Measurements from ENCODE around the gene NUCKS1. TPM values are rescaled to one million over a fixed set of nuclear protein-coding genes. Genes with fewer than 3 reads are reported as not detected.
A peak's percentile ranks its signal among the peaks of the same experiment; 100 is the strongest.

The NUCKS1 gene
- total RNA-seq, 5 donors from 2014 or later (not counting 1 experiment from before 2014, with no cell fraction given), result 84.0 to 101 (median 94.6) TPM

DNA sequence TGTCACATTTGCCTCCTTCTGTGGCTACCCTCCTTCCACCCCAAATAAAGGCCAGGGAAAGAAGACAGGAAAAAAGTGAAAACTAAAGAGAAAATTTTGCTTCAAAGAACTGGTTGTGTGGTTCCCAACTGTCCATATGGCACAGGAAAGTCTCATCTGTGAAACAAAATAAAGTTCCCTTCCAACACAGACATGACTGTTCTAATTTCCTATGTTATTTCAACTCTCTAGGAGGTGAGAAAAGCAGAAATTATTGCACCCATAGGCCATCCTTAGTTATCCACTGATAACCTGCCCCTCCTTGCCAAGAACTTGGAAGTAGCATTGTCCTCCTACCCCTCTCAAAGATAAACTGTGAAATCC lies 33.4 kb upstream of the NUCKS1 start:
- peaks cover 6 to 12% (median 9%) of the 10 kb centered on the region in 3 donors for H3K4me1 Mint-ChIP-seq
- no peak overlapping the region for H3K27ac Mint-ChIP-seq
- H3K9me3 Mint-ChIP-seq, result no peaks in the 10 kb centered on the region
- Histone ChIP-seq H3K27ac (ENCODE audit: low read length) (no peak overlapping the region), H3K9me3 (no peaks in the 10 kb centered on the region), H3K36me3 (ENCODE audit: control insufficient read depth in 2 of 2, extremely low read depth in 1 of 2, insufficient read depth in 1 of 2, low read length in 1 of 2) (no peaks in the 10 kb centered on the region), H3K4me3 (ENCODE audit: control insufficient read depth in 1 of 2, extremely low read depth in 1 of 2, low read length in 1 of 2) (no peak overlapping the region), H3K4me1 (ENCODE audit: control insufficient read depth in 1 of 2, extremely low read depth in 1 of 2, insufficient read depth in 2 of 2, low read length in 2 of 2) (peaks cover 0 to 3% of the 10 kb centered on the region in 2 experiments), H3K27me3 (replicated peaks in 1 of 2; ENCODE audit: control insufficient read depth in 2 of 2, extremely low read depth in 1 of 2, insufficient read depth in 2 of 2, low read length in 1 of 2) (peaks cover 0 to 3% of the 10 kb centered on the region in 2 experiments)
- CTCF ChIA-PET, result interaction anchor here in 1 of 2 donors (1.1 to 2.0 kb wide), 4 partner anchors 11 to 194 kb away, joined by 3 to 14 read pairs (median 6); no protein-coding TSS in a partner anchor
- no peaks in the 10 kb centered on the region for H3K27me3 Mint-ChIP-seq
- H3K4me3 Mint-ChIP-seq, result no peak overlapping the region
- no peak for ATAC-seq (replicated peaks in 1 of 4)
- H3K36me3 Mint-ChIP-seq, result no peaks in the 10 kb centered on the region
- no peak for DNase-seq
- POLR2A ChIA-PET, result no interaction called here

- no peak overlapping the region for H3K4me3 ChIP-seq (ENCODE audit: control insufficient read depth in 1 of 2, extremely low read depth in 1 of 2, low read length in 1 of 2)
- H3K36me3 ChIP-seq (ENCODE audit: control insufficient read depth in 2 of 2, extremely low read depth in 1 of 2, insufficient read depth in 1 of 2, low read length in 1 of 2), result no peaks in the 10 kb centered on the region
- Mint-ChIP-seq H3K9me3 (no peaks in the 10 kb centered on the region), H3K4me1 (peaks cover 6 to 16% (median 15%) of the 10 kb centered on the region in 3 donors), H3K4me3 (no peak overlapping the region), H3K36me3 (no peaks in the 10 kb centered on the region), H3K27ac (no peak overlapping the region), H3K27me3 (no peaks in the 10 kb centered on the region)
- ChIA-PET POLR2A (no interaction called here), CTCF (interaction anchor here in 1 of 2 donors (0.6 to 2.0 kb wide), 9 partner anchors 9 to 195 kb away, joined by 3 to 17 read pairs (median 4); no protein-coding TSS in a partner anchor)
- WGBS (ENCODE audit: insufficient coverage), result 57% methylated on average over 2 of the region's 4 CpGs
- peak in 3 of 4 experiments; percentile 37 to 84 (median 75) for ATAC-seq (replicated peaks in 1 of 4)
- peak in 3 of 35 experiments; percentile 10 to 38 (median 15) for DNase-seq
- H3K9me3 ChIP-seq, result no peaks in the 10 kb centered on the region
- H3K27ac ChIP-seq (ENCODE audit: low read length), result no peak overlapping the region
- peaks cover 0 to 3% of the 10 kb centered on the region in 2 experiments for H3K27me3 ChIP-seq (replicated peaks in 1 of 2; ENCODE audit: control insufficient read depth in 2 of 2, extremely low read depth in 1 of 2, insufficient read depth in 2 of 2, low read length in 1 of 2)
- peaks cover 0 to 3% of the 10 kb centered on the region in 2 experiments for H3K4me1 ChIP-seq (ENCODE audit: control insufficient read depth in 1 of 2, extremely low read depth in 1 of 2, insufficient read depth in 2 of 2, low read length in 2 of 2)
Measured at GRCh38 chr1:205782627-205783432, 32.8 kb upstream of the NUCKS1 start.

DNA sequence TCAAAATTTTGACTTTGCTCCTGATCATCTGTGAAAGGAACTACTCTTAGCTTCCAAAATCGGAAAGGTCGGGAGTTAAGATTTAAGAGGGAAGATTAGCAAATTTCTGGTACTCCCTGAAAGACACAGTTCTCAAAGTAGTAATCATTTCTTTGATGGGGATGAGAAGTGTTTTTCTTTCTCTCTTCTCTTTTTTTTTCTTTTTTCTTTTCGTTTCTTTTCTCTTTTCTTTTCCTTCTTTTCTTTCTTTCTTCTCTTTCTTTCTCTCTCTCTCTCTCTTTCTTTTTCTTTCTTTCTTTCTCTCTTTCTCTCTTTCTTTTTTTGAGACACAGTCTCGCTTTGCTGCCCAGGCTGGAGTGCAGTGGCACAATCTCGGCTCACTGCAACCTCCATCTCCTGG lies 30.4 kb upstream of the NUCKS1 start:
- Mint-ChIP-seq H3K36me3 (no peaks in the 10 kb centered on the region), H3K9me3 (no peaks in the 10 kb centered on the region), H3K27me3 (no peaks in the 10 kb centered on the region), H3K4me3 (no peak overlapping the region), H3K4me1 (peaks cover 20 to 31% (median 31%) of the 10 kb centered on the region in 3 donors), H3K27ac (no peak overlapping the region)
- DNase-seq, result no peak
- Histone ChIP-seq H3K27ac (ENCODE audit: low read length) (no peak overlapping the region), H3K9me3 (no peaks in the 10 kb centered on the region), H3K4me1 (ENCODE audit: control insufficient read depth in 1 of 2, extremely low read depth in 1 of 2, insufficient read depth in 2 of 2, low read length in 2 of 2) (peaks cover 5 to 9% of the 10 kb centered on the region in 2 experiments), H3K36me3 (ENCODE audit: control insufficient read depth in 2 of 2, extremely low read depth in 1 of 2, insufficient read depth in 1 of 2, low read length in 1 of 2) (no peaks in the 10 kb centered on the region), H3K4me3 (ENCODE audit: control insufficient read depth in 1 of 2, extremely low read depth in 1 of 2, low read length in 1 of 2) (no peak overlapping the region), H3K27me3 (replicated peaks in 1 of 2; ENCODE audit: control insufficient read depth in 2 of 2, extremely low read depth in 1 of 2, insufficient read depth in 2 of 2, low read length in 1 of 2) (peaks cover 0 to 3% of the 10 kb centered on the region in 2 experiments)
- ATAC-seq (replicated peaks in 1 of 4), result no peak
- ChIA-PET POLR2A (no interaction called here), CTCF (no interaction called here)
- WGBS (ENCODE audit: insufficient coverage), result 100% methylated on average over 3 of the region's 5 CpGs

DNA sequence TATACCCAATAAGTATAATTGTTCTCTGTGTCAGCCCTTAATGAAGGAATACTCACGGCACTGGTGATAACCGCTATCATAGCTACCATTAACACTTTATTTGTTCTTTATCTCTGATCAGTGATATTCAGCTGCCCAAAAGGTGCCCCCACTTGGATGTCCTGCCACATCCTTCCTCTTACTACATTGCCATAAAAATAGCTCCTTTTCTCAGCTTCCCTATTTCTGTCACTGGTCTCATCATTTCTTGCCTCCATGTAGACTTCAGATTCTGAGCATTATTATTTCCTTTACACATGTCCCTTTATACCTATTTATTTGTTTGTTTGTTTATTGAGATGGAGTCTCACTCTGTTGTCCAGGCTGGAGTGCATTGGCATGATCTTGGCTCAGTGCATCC lies 28.0 kb upstream of the NUCKS1 start:
- ATAC-seq (replicated peaks in 1 of 4), result no peak
- peak overlapping the region in 1 of 2 donors; percentile 28 for H3K27ac Mint-ChIP-seq
- 74% methylated on average over 2 of the region's 2 CpGs for WGBS (ENCODE audit: insufficient coverage)
- Histone ChIP-seq H3K9me3 (no peaks in the 10 kb centered on the region), H3K36me3 (ENCODE audit: control insufficient read depth in 2 of 2, extremely low read depth in 1 of 2, insufficient read depth in 1 of 2, low read length in 1 of 2) (peaks cover 0 to 2% of the 10 kb centered on the region in 2 donors), H3K27ac (ENCODE audit: low read length) (no peak overlapping the region), H3K27me3 (replicated peaks in 1 of 2; ENCODE audit: control insufficient read depth in 2 of 2, extremely low read depth in 1 of 2, insufficient read depth in 2 of 2, low read length in 1 of 2) (no peaks in the 10 kb centered on the region), H3K4me3 (ENCODE audit: control insufficient read depth in 1 of 2, extremely low read depth in 1 of 2, low read length in 1 of 2) (no peak overlapping the region), H3K4me1 (ENCODE audit: control insufficient read depth in 1 of 2, extremely low read depth in 1 of 2, insufficient read depth in 2 of 2, low read length in 2 of 2) (peaks cover 3 to 22% of the 10 kb centered on the region in 2 experiments)
- peaks cover 35 to 49% (median 46%) of the 10 kb centered on the region in 3 donors for H3K4me1 Mint-ChIP-seq
- no peaks in the 10 kb centered on the region for H3K27me3 Mint-ChIP-seq
- CTCF ChIA-PET, result interaction anchor here in 1 of 2 donors (0.6 kb wide), 1 partner anchor 26 kb away, joined by 3 read pairs; no protein-coding TSS in a partner anchor
- DNase-seq, result no peak
- no peaks in the 10 kb centered on the region for H3K9me3 Mint-ChIP-seq
- no peak overlapping the region for H3K4me3 Mint-ChIP-seq
- no peaks in the 10 kb centered on the region for H3K36me3 Mint-ChIP-seq
- POLR2A ChIA-PET, result interaction anchor here in 1 of 2 donors (0.5 to 0.6 kb wide), 2 partner anchors 12 to 13 kb away, joined by 3 to 5 read pairs; no protein-coding TSS in a partner anchor

DNA sequence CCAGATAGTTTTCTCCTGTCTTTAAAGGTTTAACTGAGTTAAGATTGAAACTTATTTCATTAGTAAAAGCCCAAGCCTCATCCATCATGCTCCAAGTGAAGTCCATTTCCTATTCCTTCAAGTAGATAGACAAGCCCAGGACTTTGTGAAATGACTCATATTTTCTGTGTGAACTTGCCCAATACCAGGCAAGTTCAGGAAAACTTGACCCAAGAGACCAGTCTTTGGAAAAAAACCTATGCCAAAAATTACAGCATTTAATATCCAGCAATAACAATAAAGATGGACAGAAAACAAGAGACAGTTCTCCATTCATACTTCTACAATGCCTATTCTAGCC lies 25.7 kb upstream of the NUCKS1 start:
- POLR2A ChIA-PET, result interaction anchor here in 1 of 2 donors (0.6 kb wide), 1 partner anchor 295 kb away, joined by 3 read pairs; no protein-coding TSS in a partner anchor

GRCh38 chr1:205775015-205775716 lies 25.2 kb upstream of the NUCKS1 start, which contains the start of gene RAB29:
TSS of gene RAB29 (minus strand) at chr1:205775482. CDS start at chr1:205774956, 526 bp downstream.
- ATAC-seq (replicated peaks in 1 of 4) (peak; percentile 91 to 94 (median 92)), DNase-seq (peak; percentile 61 to 93 (median 85))
- no peaks in the 10 kb centered on the region for H3K9me3 Mint-ChIP-seq
- peaks cover 47 to 66% (median 64%) of the 10 kb centered on the region in 3 donors for H3K4me1 Mint-ChIP-seq
- no peaks in the 10 kb centered on the region for H3K27me3 ChIP-seq (replicated peaks in 1 of 2; ENCODE audit: control insufficient read depth in 2 of 2, extremely low read depth in 1 of 2, insufficient read depth in 2 of 2, low read length in 1 of 2)
- peaks cover 6% of the 10 kb centered on the region for H3K36me3 Mint-ChIP-seq
- H3K4me1 ChIP-seq (ENCODE audit: control insufficient read depth in 1 of 2, extremely low read depth in 1 of 2, insufficient read depth in 2 of 2, low read length in 2 of 2), result peaks cover 6 to 43% of the 10 kb centered on the region in 2 experiments
- ChIA-PET POLR2A (interaction anchor here (0.6 to 0.8 kb wide), 4 partner anchors 36 to 294 kb away, joined by 3 to 4 read pairs (median 4); no protein-coding TSS in a partner anchor), CTCF (interaction anchor here in 1 of 2 donors (0.7 to 1.1 kb wide), 2 partner anchors 64 to 117 kb away, joined by 3 read pairs; no protein-coding TSS in a partner anchor)
- peaks cover 3 to 9% of the 10 kb centered on the region in 2 donors for H3K36me3 ChIP-seq (ENCODE audit: control insufficient read depth in 2 of 2, extremely low read depth in 1 of 2, insufficient read depth in 1 of 2, low read length in 1 of 2)
- peak within 1 kb of the TSS; percentile 74 to 80 for H3K4me3 ChIP-seq (ENCODE audit: control insufficient read depth in 1 of 2, extremely low read depth in 1 of 2, low read length in 1 of 2)
- H3K27ac ChIP-seq (ENCODE audit: low read length), result peak within 1 kb of the TSS; percentile 93
- no peaks in the 10 kb centered on the region for H3K27me3 Mint-ChIP-seq
- peak within 1 kb of the TSS; percentile 84 to 92 (median 85) for H3K4me3 Mint-ChIP-seq
- WGBS (ENCODE audit: insufficient coverage), result 1% methylated on average over 19 of the region's 40 CpGs
- peak within 1 kb of the TSS; percentile 95 to 97 for H3K27ac Mint-ChIP-seq
- no peaks in the 10 kb centered on the region for H3K9me3 ChIP-seq

More for the DNA sequence above, 25.7 kb upstream of the NUCKS1 start:
- DNase-seq (no peak), ATAC-seq (replicated peaks in 1 of 4) (no peak)
- H3K9me3 Mint-ChIP-seq, result no peaks in the 10 kb centered on the region
- Histone ChIP-seq H3K27me3 (replicated peaks in 1 of 2; ENCODE audit: control insufficient read depth in 2 of 2, extremely low read depth in 1 of 2, insufficient read depth in 2 of 2, low read length in 1 of 2) (no peaks in the 10 kb centered on the region), H3K36me3 (ENCODE audit: control insufficient read depth in 2 of 2, extremely low read depth in 1 of 2, insufficient read depth in 1 of 2, low read length in 1 of 2) (peaks cover 2 to 4% of the 10 kb centered on the region in 2 donors), H3K4me3 (ENCODE audit: control insufficient read depth in 1 of 2, extremely low read depth in 1 of 2, low read length in 1 of 2) (peak overlapping the region in 1 of 2 donors; percentile 74), H3K4me1 (ENCODE audit: control insufficient read depth in 1 of 2, extremely low read depth in 1 of 2, insufficient read depth in 2 of 2, low read length in 2 of 2) (peaks cover 6 to 40% of the 10 kb centered on the region in 2 experiments), H3K27ac (ENCODE audit: low read length) (peak overlapping the region; percentile 93), H3K9me3 (no peaks in the 10 kb centered on the region)
- peak overlapping the region; percentile 95 to 97 for H3K27ac Mint-ChIP-seq
- H3K36me3 Mint-ChIP-seq, result peaks cover 2% of the 10 kb centered on the region
- peak overlapping the region; percentile 84 to 92 (median 85) for H3K4me3 Mint-ChIP-seq
- peaks cover 47 to 64% (median 60%) of the 10 kb centered on the region in 3 donors for H3K4me1 Mint-ChIP-seq
- H3K27me3 Mint-ChIP-seq, result no peaks in the 10 kb centered on the region
- CTCF ChIA-PET, result interaction anchor here in 1 of 2 donors (1.0 to 1.1 kb wide), 2 partner anchors 64 to 117 kb away, joined by 3 read pairs; no protein-coding TSS in a partner anchor

Data from T-cell (primary cell).